Activated naive CD4-positive, alpha-beta T cell treated with anti-CD3 and anti-CD28 coated beads, Interleukin-2, amount 10 ng/mL, durations not matched to agents 7 days and 5 days (primary cell): ENCODE data around the gene FAF1.
"Not testable (repeated sequence)": the region's sequence is repeated elsewhere in the genome, so short reads cannot be mapped to it uniquely, and the experiment has no call there.

Experiments used
- CTCF ChIA-PET: fragments of 350-600 bp; sonication (Branson Sonifier 250); formaldehyde crosslinking; loops from one replicate; lab custom pipeline; 2021; ENCODE audit warnings: antibody characterized with exemption; lab: Charles Lee
- DNase-seq: peaks from one replicate; pipeline ENCODE4 v3.0.0-alpha.2; 2020
- H3K27ac Mint-ChIP-seq: one replicate; pipeline ENCODE4 v1.8.0; 2021; ENCODE audit warnings: mild to moderate bottlenecking, moderate library complexity, mixed read lengths
- H3K27me3 Mint-ChIP-seq: one replicate; pipeline ENCODE4 v1.8.0; 2021; ENCODE audit warnings: mild to moderate bottlenecking, mixed read lengths
- H3K36me3 Mint-ChIP-seq: one replicate; pipeline ENCODE4 v1.8.0; 2021; ENCODE audit warnings: mixed read lengths
- H3K4me1 Mint-ChIP-seq: one replicate; pipeline ENCODE4 v1.8.0; 2021; ENCODE audit warnings: mixed read lengths
- H3K4me3 Mint-ChIP-seq: one replicate; pipeline ENCODE4 v1.8.0; 2021; ENCODE audit warnings: mild to moderate bottlenecking, moderate library complexity, mixed read lengths
- H3K9me3 Mint-ChIP-seq: one replicate; pipeline ENCODE4 v1.8.0; 2021; ENCODE audit warnings: mixed read lengths

The FAF1 gene

DNA sequence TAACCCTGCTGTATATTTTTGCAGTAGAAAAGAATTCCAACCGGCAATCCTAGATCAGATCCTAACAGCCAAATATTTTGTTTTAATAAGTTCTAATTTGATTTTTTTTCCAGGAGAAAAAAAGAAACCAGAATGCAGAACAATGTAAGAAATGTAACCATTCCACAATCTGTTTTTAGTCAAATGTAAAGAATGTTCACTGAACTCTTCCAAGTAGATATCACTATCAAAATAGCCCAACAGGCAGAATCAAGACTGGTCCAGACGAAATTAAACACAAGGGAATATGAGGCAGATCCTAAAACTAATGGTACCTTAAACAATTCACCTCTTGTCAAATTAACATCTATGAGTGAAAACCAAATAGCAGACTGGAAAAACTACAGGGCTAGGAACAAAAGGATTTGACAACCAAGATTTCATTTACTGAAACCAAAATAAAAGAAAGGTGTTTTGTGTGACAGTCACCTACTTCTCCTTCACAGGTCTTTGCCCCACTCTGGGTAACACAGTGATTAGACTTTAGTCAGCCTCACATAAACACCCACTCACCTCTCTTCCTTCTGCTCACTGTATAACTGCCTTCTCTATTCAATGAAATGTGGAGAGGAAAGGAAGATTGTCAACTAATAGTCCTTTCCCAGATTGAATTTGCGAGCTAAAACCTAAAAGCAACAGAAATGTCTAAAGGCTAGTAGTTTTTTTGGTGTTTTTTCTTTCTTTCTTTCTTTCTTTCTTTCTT is 137.9 kb downstream of the FAF1 start:
- Mint-ChIP-seq H3K4me1 (no peaks in the 10 kb centered on the region), H3K9me3 (peaks cover 1% of the 10 kb centered on the region), H3K27me3 (no peaks in the 10 kb centered on the region), H3K27ac (no peak overlapping the region), H3K36me3 (peaks cover 1% of the 10 kb centered on the region), H3K4me3 (no peak overlapping the region)
- CTCF ChIA-PET, result interaction anchor here (0.6 kb wide), 1 partner anchor 25 kb away, joined by 4 read pairs; no protein-coding TSS in a partner anchor
- DNase-seq, result no peak

GRCh38 chr1:50820545-50820944 is 139.5 kb downstream of the FAF1 start:
- Mint-ChIP-seq H3K9me3 (peaks cover 7% of the 10 kb centered on the region), H3K27me3 (no peaks in the 10 kb centered on the region), H3K27ac (no peak overlapping the region), H3K4me1 (no peaks in the 10 kb centered on the region), H3K4me3 (no peak overlapping the region), H3K36me3 (no peaks in the 10 kb centered on the region)
- CTCF ChIA-PET, result no interaction called here
- no peak for DNase-seq

- no peak for DNase-seq
- Mint-ChIP-seq H3K4me3 (no peak overlapping the region), H3K27ac (no peak overlapping the region), H3K4me1 (peaks cover 2% of the 10 kb centered on the region), H3K27me3 (no peaks in the 10 kb centered on the region), H3K36me3 (peaks cover 13% of the 10 kb centered on the region), H3K9me3 (peaks cover 27% of the 10 kb centered on the region)
- CTCF ChIA-PET, result no interaction called here
These were observed 147.7 kb downstream of the FAF1 start for GRCh38 chr1:50812346-50812745.

DNA sequence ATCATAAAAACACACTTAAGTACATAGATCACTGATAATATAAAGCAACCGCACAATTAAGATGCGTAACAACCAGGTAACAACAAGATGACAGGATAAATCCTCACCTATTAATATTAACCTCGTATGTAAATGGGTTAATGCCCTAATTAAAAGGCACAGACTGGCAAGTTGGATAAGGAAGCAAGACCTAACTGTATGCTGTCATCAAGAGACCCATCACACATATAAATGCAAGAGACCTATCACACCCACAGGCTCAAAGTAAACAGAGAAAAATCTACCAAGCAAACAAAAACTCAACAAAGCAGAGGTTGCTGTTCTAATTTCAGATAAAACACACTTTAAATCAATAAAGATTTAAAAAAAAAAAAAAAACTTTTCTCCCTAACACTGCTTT is 151.8 kb downstream of the FAF1 start:
- CTCF ChIA-PET, result no interaction called here
- Mint-ChIP-seq H3K27ac (no peak overlapping the region), H3K4me1 (peaks cover 2% of the 10 kb centered on the region), H3K9me3 (peaks cover 27% of the 10 kb centered on the region), H3K4me3 (no peak overlapping the region), H3K36me3 (peaks cover 22% of the 10 kb centered on the region), H3K27me3 (no peaks in the 10 kb centered on the region)
- DNase-seq, result no peak

GRCh38 chr1:50796272-50796671 is 163.8 kb downstream of the FAF1 start:
- CTCF ChIA-PET, result no interaction called here
- no peak for DNase-seq
- Mint-ChIP-seq H3K27me3 (no peaks in the 10 kb centered on the region), H3K4me3 (no peak overlapping the region), H3K27ac (no peak overlapping the region), H3K4me1 (no peaks in the 10 kb centered on the region), H3K36me3 (peaks cover 10% of the 10 kb centered on the region), H3K9me3 (no peaks in the 10 kb centered on the region)

DNA sequence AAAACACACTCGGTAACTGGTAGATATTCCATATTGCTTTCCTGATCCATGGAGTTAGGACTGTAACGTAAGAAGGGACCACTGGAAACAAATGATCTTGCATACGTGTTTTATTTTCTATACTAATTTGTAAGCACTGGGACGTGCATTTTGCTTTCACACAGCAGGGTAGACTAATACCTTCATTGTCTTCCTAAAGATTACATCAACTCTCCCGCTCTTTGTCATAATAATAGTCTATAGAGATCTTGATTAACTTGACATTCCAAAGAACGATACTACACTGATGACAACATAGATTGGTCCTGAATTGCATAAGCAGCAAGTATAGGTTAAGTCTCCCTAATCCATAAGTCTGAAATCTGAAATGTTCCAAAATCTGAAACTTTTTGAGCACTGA is 166.5 kb downstream of the FAF1 start:
- H3K4me1 Mint-ChIP-seq, result no peaks in the 10 kb centered on the region
- CTCF ChIA-PET, result no interaction called here
- no peaks in the 10 kb centered on the region for H3K27me3 Mint-ChIP-seq
- H3K9me3 Mint-ChIP-seq, result no peaks in the 10 kb centered on the region
- H3K4me3 Mint-ChIP-seq, result no peak overlapping the region
- no peak overlapping the region for H3K27ac Mint-ChIP-seq
- DNase-seq, result no peak
- H3K36me3 Mint-ChIP-seq, result peaks cover 7% of the 10 kb centered on the region

DNA sequence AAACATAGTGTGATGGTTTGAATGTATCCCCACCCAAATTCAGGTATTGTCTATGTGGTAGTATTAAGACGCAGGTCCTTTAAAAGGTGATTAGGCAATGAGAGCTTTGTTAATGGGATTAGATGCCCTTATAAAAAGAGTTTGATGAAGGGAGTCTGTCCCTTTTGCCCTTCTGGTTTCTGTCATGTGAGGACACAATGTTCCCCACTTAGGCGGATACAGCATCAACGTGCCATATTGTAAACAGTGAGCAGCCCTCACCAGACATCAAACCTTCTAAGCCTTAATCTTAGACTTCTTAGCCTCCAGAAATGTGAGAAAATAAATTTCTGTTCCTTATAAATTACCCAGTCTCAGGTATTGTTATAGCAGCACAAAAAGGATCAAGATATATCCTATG is 172.8 kb downstream of the FAF1 start:
- H3K27ac Mint-ChIP-seq, result no peak overlapping the region

DNA sequence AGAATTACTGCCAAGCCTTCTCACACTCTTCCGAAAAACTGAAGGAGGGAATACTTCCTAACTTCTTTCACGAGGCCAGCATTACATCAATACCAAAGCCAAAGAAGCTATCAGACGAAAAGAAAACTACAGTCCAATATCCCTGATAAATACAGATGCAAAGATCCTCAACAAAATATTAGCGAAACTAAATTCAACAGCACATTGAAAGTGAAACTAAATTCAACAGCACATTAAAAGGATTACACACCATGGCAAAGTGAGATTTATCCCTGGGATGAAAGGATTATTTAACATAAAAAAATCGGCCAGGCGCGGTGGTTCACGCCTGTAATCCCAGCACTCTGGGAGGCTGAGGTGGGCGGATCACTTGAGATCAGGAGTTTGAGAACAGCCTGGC is 176.8 kb downstream of the FAF1 start:
- H3K27me3 Mint-ChIP-seq, result no peaks in the 10 kb centered on the region
- DNase-seq, result no peak
- H3K36me3 Mint-ChIP-seq, result peaks cover 26% of the 10 kb centered on the region
- CTCF ChIA-PET, result interaction anchor here (2.3 kb wide), 1 partner anchor 8 kb away, joined by 10 read pairs; no protein-coding TSS in a partner anchor
- H3K27ac Mint-ChIP-seq, result peak overlapping the region; percentile 60
- H3K9me3 Mint-ChIP-seq, result no peaks in the 10 kb centered on the region
- peaks cover 9% of the 10 kb centered on the region for H3K4me1 Mint-ChIP-seq
- no peak overlapping the region for H3K4me3 Mint-ChIP-seq

More for the DNA sequence above, 172.8 kb downstream of the FAF1 start:
- Mint-ChIP-seq H3K9me3 (no peaks in the 10 kb centered on the region), H3K27me3 (no peaks in the 10 kb centered on the region), H3K4me1 (peaks cover 9% of the 10 kb centered on the region), H3K36me3 (peaks cover 20% of the 10 kb centered on the region), H3K4me3 (no peak overlapping the region)
- DNase-seq, result no peak
- CTCF ChIA-PET, result no interaction called here

GRCh38 chr1:50780797-50781196 is 179.3 kb downstream of the FAF1 start:
- Mint-ChIP-seq H3K27me3 (no peaks in the 10 kb centered on the region), H3K27ac (no peak overlapping the region), H3K4me1 (peaks cover 9% of the 10 kb centered on the region), H3K9me3 (no peaks in the 10 kb centered on the region), H3K4me3 (no peak overlapping the region), H3K36me3 (peaks cover 19% of the 10 kb centered on the region)
- DNase-seq, result no peak
- CTCF ChIA-PET, result no interaction called here

- Mint-ChIP-seq H3K4me1 (peaks cover 9% of the 10 kb centered on the region), H3K36me3 (peaks cover 13% of the 10 kb centered on the region), H3K27me3 (no peaks in the 10 kb centered on the region), H3K4me3 (no peak overlapping the region), H3K9me3 (no peaks in the 10 kb centered on the region), H3K27ac (no peak overlapping the region)
- DNase-seq, result no peak
- CTCF ChIA-PET, result no interaction called here
These were observed 180.3 kb downstream of the FAF1 start for GRCh38 chr1:50779801-50780200.

GRCh38 chr1:50775740-50776139 is 184.3 kb downstream of the FAF1 start:
- no peak for DNase-seq
- Mint-ChIP-seq H3K27me3 (no peaks in the 10 kb centered on the region), H3K4me1 (no peaks in the 10 kb centered on the region), H3K27ac (no peak overlapping the region), H3K9me3 (no peaks in the 10 kb centered on the region), H3K4me3 (no peak overlapping the region), H3K36me3 (peaks cover 12% of the 10 kb centered on the region)
- CTCF ChIA-PET, result interaction anchor here (1.7 to 3.8 kb wide), 5 partner anchors 9 to 418 kb away, joined by 8 to 44 read pairs (median 10); no protein-coding TSS in a partner anchor

GRCh38 chr1:50774759-50775351 is 185.2 kb downstream of the FAF1 start:
- H3K27ac Mint-ChIP-seq, result no peak overlapping the region
- DNase-seq, result no peak
- peaks cover 3% of the 10 kb centered on the region for H3K36me3 Mint-ChIP-seq
- CTCF ChIA-PET, result interaction anchor here (0.8 to 3.8 kb wide), 15 partner anchors 10 to 521 kb away, joined by 3 to 44 read pairs (median 5); no protein-coding TSS in a partner anchor
- no peaks in the 10 kb centered on the region for H3K27me3 Mint-ChIP-seq
- H3K4me1 Mint-ChIP-seq, result no peaks in the 10 kb centered on the region
- H3K9me3 Mint-ChIP-seq, result no peaks in the 10 kb centered on the region
- no peak overlapping the region for H3K4me3 Mint-ChIP-seq

- Mint-ChIP-seq H3K4me3 (no peak overlapping the region), H3K9me3 (no peaks in the 10 kb centered on the region), H3K36me3 (peaks cover 25% of the 10 kb centered on the region), H3K4me1 (peaks cover 11% of the 10 kb centered on the region), H3K27me3 (no peaks in the 10 kb centered on the region), H3K27ac (no peak overlapping the region)
- DNase-seq, result no peak
- CTCF ChIA-PET, result interaction anchor here (1.8 kb wide), 1 partner anchor 9 kb away, joined by 8 read pairs; no protein-coding TSS in a partner anchor
These were observed 193.4 kb downstream of the FAF1 start for GRCh38 chr1:50766688-50767087.

- H3K4me3 Mint-ChIP-seq, DNase-seq, H3K27me3 Mint-ChIP-seq, H3K27ac Mint-ChIP-seq, H3K4me1 Mint-ChIP-seq, CTCF ChIA-PET: not testable (repeated sequence)
- Mint-ChIP-seq H3K9me3 (peaks cover 19% of the 10 kb centered on the region), H3K36me3 (peaks cover 43% of the 10 kb centered on the region)
These were observed 203.5 kb downstream of the FAF1 start for GRCh38 chr1:50756543-50756942.

- CTCF ChIA-PET, result not testable (repeated sequence)
These were observed 205.3 kb downstream of the FAF1 start for GRCh38 chr1:50754764-50755163.

More at GRCh38 chr1:50754764-50755163, 205.3 kb downstream of the FAF1 start:
- Mint-ChIP-seq H3K9me3 (peaks cover 14% of the 10 kb centered on the region), H3K36me3 (peaks cover 31% of the 10 kb centered on the region)
- not testable (repeated sequence) for H3K27me3 Mint-ChIP-seq, H3K27ac Mint-ChIP-seq, DNase-seq, H3K4me1 Mint-ChIP-seq, H3K4me3 Mint-ChIP-seq
